NCI-H524 treated with DMSO at 0.1 percent for 48 hours (cell line): ENCODE results near the gene HACE1.

ENCODE experiments used
- DNase-seq: peaks from one replicate; lab custom pipeline; 2025; lab: John Stamatoyannopoulos, UW

The HACE1 gene

GRCh38 chr6:104736545-104736944 lies 123.2 kb downstream of the HACE1 start:
- no peak for DNase-seq

- DNase-seq = no peak
These were observed 129.3 kb downstream of the HACE1 start for GRCh38 chr6:104730450-104730849.

GRCh38 chr6:104729433-104729832 lies 130.3 kb downstream of the HACE1 start:
- DNase-seq = no peak

GRCh38 chr6:104728448-104728847 lies 131.3 kb downstream of the HACE1 start:
- DNase-seq = no peak

- DNase-seq = no peak
These were observed 141.0 kb downstream of the HACE1 start for GRCh38 chr6:104718672-104719071.

- DNase-seq = no peak
These were observed 142.9 kb downstream of the HACE1 start for GRCh38 chr6:104716858-104717257.

GRCh38 chr6:104714796-104715195 lies 144.9 kb downstream of the HACE1 start:
- DNase-seq = no peak

- DNase-seq = no peak
These were observed 145.7 kb downstream of the HACE1 start for GRCh38 chr6:104713982-104714381.

GRCh38 chr6:104711371-104711770 lies 148.3 kb downstream of the HACE1 start:
- no peak for DNase-seq

GRCh38 chr6:104710543-104711335 lies 149.0 kb downstream of the HACE1 start:
- DNase-seq = no peak

GRCh38 chr6:104705916-104706442 lies 153.7 kb downstream of the HACE1 start:
- no peak for DNase-seq

- no peak for DNase-seq
These were observed 154.5 kb downstream of the HACE1 start for GRCh38 chr6:104705095-104705707.

GRCh38 chr6:104704191-104704590 lies 155.5 kb downstream of the HACE1 start:
- no peak for DNase-seq

GRCh38 chr6:104702126-104702841 lies 157.4 kb downstream of the HACE1 start:
- no peak for DNase-seq

GRCh38 chr6:104700371-104701185 lies 159.1 kb downstream of the HACE1 start:
- no peak for DNase-seq

- no peak for DNase-seq
These were observed 160.0 kb downstream of the HACE1 start for GRCh38 chr6:104699593-104700329.

- no peak for DNase-seq
These were observed 160.7 kb downstream of the HACE1 start for GRCh38 chr6:104698979-104699378.

GRCh38 chr6:104692008-104692407 lies 167.7 kb downstream of the HACE1 start:
- DNase-seq = no peak

- peak; percentile 39 for DNase-seq
These were observed 170.0 kb downstream of the HACE1 start for GRCh38 chr6:104689551-104690205.

- no peak for DNase-seq
These were observed 171.3 kb downstream of the HACE1 start for GRCh38 chr6:104688283-104688969.
